GM10248 (cell line): ENCODE results near the gene PRDM2.

ENCODE experiments used
- CTCF ChIA-PET: fragments of 300-600 bp; sonication (Branson Sonifier 250); formaldehyde crosslinking; extraction: SDS; loops from one replicate; lab custom pipeline; 2021; ENCODE audit warnings: antibody characterized with exemption; lab: Yijun Ruan, JAX
- POLR2A ChIA-PET: fragments of 350-650 bp; sonication (Branson Sonifier 250); formaldehyde crosslinking; extraction: SDS; loops from one replicate; lab custom pipeline; 2020; ENCODE audit warnings: antibody characterized with exemption; lab: Yijun Ruan, JAX
- DNase-seq: peaks from one replicate; pipeline ENCODE4 v3.0.0; 2012; ENCODE audit errors: extremely low spot score
- CTCF ChIP-seq: IDR thresholded peaks from 2 replicates; pipeline ENCODE4 v1.5.1; 2012; ENCODE audit warnings: mild to moderate bottlenecking, low read depth; ENCODE audit errors: extremely low read depth, missing control alignments, control extremely low read depth

PRDM2 gene

GRCh38 chr1:13725714-13726175 is 25.8 kb downstream of the PRDM2 start:
- DNase-seq: peak; percentile 39
- peak; percentile 50 for TF ChIP-seq CTCF
- CTCF ChIA-PET: interaction anchor here (0.7 to 15.1 kb wide), 12 partner anchors 8 to 67 kb away, joined by 3 to 256 read pairs (median 6); no protein-coding TSS in a partner anchor
- POLR2A ChIA-PET: interaction anchor here (0.7 to 1.6 kb wide), 3 partner anchors 12 to 23 kb away, joined by 3 to 5 read pairs (median 3); no protein-coding TSS in a partner anchor

DNA sequence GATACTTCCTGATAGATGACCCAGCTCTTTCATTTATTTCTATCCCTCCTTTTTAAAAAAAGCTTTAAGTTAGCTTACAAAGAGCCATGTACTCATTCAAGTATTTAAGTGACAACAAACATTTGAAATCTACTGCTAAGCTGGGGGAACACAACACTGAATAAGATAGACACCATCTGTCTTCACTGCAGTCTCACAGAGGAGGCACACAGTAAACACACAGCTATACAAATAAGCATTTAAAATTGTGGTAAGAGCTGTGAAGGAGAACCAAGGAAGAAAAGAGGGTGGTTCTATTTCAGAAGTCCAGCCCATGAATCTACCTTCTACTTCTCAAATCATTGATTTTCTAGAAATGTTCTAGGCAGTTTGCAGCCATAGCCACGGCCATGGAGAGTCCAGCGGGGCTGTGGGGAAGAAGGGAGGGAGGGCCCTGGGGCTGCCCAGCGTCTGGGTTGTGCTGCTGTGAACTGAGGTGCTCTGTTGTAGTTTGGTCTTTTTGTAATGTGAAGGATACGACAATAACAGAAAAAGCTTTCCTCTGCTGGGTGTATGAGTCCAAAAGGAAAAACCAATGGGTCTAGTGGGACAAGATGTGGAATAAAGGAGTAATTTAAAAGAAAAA is 28.2 kb downstream of the PRDM2 start:
- POLR2A ChIA-PET: interaction anchor here (0.8 to 1.5 kb wide), 2 partner anchors 26 to 27 kb away, joined by 3 to 4 read pairs; no protein-coding TSS in a partner anchor
- peak; percentile 23 for DNase-seq
- TF ChIP-seq CTCF: no peak
- CTCF ChIA-PET: interaction anchor here (1.2 to 15.1 kb wide), 2 partner anchors 9 to 19 kb away, joined by 5 to 256 read pairs; no protein-coding TSS in a partner anchor

GRCh38 chr1:13730291-13730690 is 30.3 kb downstream of the PRDM2 start:
- ChIA-PET CTCF (interaction anchor here (0.6 to 15.1 kb wide), 6 partner anchors 15 to 65 kb away, joined by 3 to 256 read pairs (median 4); no protein-coding TSS in a partner anchor), POLR2A (interaction anchor here (0.6 to 2.1 kb wide), 5 partner anchors 17 to 55 kb away, joined by 3 to 8 read pairs (median 5); no protein-coding TSS in a partner anchor)
- DNase-seq: no peak
- TF ChIP-seq CTCF: no peak

DNA sequence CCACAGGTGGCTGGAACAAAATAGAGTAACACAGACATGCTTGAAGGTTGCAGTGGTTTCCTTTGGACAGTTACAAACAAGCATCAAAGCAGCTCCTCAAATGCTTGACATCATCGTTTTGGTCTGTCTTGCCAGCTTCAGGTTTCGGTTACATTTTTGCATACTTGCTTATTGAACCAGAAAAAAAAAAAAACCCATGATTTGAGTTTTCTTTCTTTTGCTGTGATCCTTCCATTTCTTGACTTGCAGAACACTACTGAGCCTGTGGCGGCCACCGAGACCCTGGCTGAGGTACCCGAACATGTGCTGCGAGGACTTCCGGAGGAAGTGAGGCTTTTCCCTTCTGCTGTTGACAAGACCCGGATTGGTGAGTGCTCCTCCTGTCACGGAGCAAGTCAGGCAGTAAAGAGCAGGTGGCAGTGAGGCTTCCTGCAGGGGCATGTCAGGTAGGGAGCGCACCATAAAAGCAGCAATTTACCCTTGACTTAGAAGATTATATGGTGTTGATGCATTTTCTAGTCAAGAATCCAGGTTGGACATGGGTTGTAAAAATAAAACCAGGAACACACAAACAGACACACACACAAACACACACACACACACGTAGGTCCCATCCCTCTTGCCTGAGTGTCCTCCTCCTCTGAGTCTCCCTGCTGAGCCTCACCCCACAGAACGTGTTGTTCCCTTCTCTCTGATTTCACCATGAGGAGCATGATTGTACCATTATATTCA is 30.9 kb downstream of the PRDM2 start:
- CTCF ChIA-PET: interaction anchor here (0.6 to 15.1 kb wide), 6 partner anchors 8 to 66 kb away, joined by 3 to 256 read pairs (median 3); no protein-coding TSS in a partner anchor
- POLR2A ChIA-PET: interaction anchor here (0.6 to 2.1 kb wide), 6 partner anchors 17 to 55 kb away, joined by 3 to 8 read pairs (median 5); no protein-coding TSS in a partner anchor
- DNase-seq: peak; percentile 81
- no peak for TF ChIP-seq CTCF

DNA sequence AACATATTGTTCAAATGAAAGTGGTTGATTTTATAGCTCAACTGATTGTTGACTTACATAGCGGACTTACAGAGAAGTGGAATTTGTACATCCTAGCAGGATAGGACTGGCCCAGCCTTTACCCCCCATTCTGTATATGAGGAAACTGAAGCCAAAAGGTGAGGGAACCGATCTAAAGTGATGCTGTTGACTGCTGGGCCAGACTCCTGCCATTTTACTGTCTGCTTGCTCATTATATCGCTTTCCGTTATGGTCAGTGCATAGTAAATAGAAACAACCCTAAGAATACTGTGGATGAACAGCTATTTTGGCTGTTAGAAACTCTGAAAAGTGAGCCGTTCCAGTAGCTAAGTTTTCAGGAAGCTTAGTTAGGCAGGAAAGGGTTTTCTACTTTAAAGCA is 31.9 kb downstream of the PRDM2 start:
- no peak for DNase-seq
- ChIA-PET CTCF (interaction anchor here (0.8 to 15.1 kb wide), 4 partner anchors 9 to 23 kb away, joined by 3 to 256 read pairs (median 4); no protein-coding TSS in a partner anchor), POLR2A (interaction anchor here (0.6 kb wide), 1 partner anchor 16 kb away, joined by 6 read pairs; no protein-coding TSS in a partner anchor)
- no peak for TF ChIP-seq CTCF
